ENCODE measurements around the gene PYURF.

Gene PYURF

GRCh38 chr4:88523325-88524129 lies at the start of gene PYURF:
TSS of gene PYURF (minus strand) at chr4:88523776. CDS start at chr4:88523700, 76 bp downstream.
- DNase-seq = peak; percentile 86

- DNase-seq = no peak
Observed at GRCh38 chr4:88570001-88570400, 46.4 kb upstream of the PYURF start.

GRCh38 chr4:88567591-88567990 lies 44.0 kb upstream of the PYURF start:
- no peak for DNase-seq

GRCh38 chr4:88549815-88550214 lies 26.2 kb upstream of the PYURF start:
- no peak for DNase-seq

GRCh38 chr4:88539322-88540068 lies 15.9 kb upstream of the PYURF start:
- peak; percentile 83 for DNase-seq

GRCh38 chr4:88537709-88538108 lies 14.1 kb upstream of the PYURF start:
- DNase-seq = no peak

- DNase-seq = no peak
Observed at GRCh38 chr4:88535090-88535755, 11.6 kb upstream of the PYURF start.

- DNase-seq = no peak
Observed at GRCh38 chr4:88533937-88534750, 10.6 kb upstream of the PYURF start.

GRCh38 chr4:88533088-88533790 lies 9.7 kb upstream of the PYURF start:
- no peak for DNase-seq

GRCh38 chr4:88531549-88531948 lies 8.0 kb upstream of the PYURF start:
- no peak for DNase-seq

- no peak for DNase-seq
Observed at GRCh38 chr4:88528861-88529260, 5.3 kb upstream of the PYURF start.

GRCh38 chr4:88527787-88528186 lies 4.2 kb upstream of the PYURF start:
- no peak for DNase-seq

GRCh38 chr4:88526221-88526815 lies 2.7 kb upstream of the PYURF start:
- no peak for DNase-seq

- DNase-seq = no peak
Observed at GRCh38 chr4:88524171-88524570, 595 bp upstream of the PYURF start.

GRCh38 chr4:88522702-88523324 lies 763 bp downstream of the PYURF start:
- peak; percentile 52 for DNase-seq

GRCh38 chr4:88518911-88519310 lies 4.7 kb downstream of the PYURF start:
- DNase-seq = no peak

GRCh38 chr4:88517825-88518224 lies 5.8 kb downstream of the PYURF start:
- no peak for DNase-seq

- no peak for DNase-seq
Observed at GRCh38 chr4:88516746-88517145, 6.8 kb downstream of the PYURF start.

GRCh38 chr4:88514557-88515511 lies 8.7 kb downstream of the PYURF start:
- DNase-seq = no peak

- no peak for DNase-seq
Observed at GRCh38 chr4:88511236-88511635, 12.3 kb downstream of the PYURF start.
